Stimulated activated naive CD4-positive, alpha-beta T cell (primary cell): ENCODE results near the gene CENPU.
"Not testable (repeated sequence)": the region's sequence is repeated elsewhere in the genome, so short reads cannot be mapped to it uniquely, and the experiment has no call there.

Experiments
- DNase-seq, 6 experiments: peaks; one replicate each; lab custom pipeline; 2025; lab: John Stamatoyannopoulos, UW

The CENPU gene

GRCh38 chr4:184664445-184665210, 69.3 kb downstream of the CENPU start:
- DNase-seq = no peak

GRCh38 chr4:184662236-184662635, 71.7 kb downstream of the CENPU start:
- no peak for DNase-seq

GRCh38 chr4:184660978-184661377, 72.9 kb downstream of the CENPU start:
- DNase-seq = no peak

- not testable (repeated sequence) for DNase-seq
These were observed 76.1 kb downstream of the CENPU start for GRCh38 chr4:184657820-184658219.

GRCh38 chr4:184657144-184657543, 76.8 kb downstream of the CENPU start:
- DNase-seq = no peak

GRCh38 chr4:184655889-184656869, 77.7 kb downstream of the CENPU start:
- no peak for DNase-seq

- DNase-seq = no peak
These were observed 80.2 kb downstream of the CENPU start for GRCh38 chr4:184653650-184654049.

- not testable (repeated sequence) for DNase-seq
These were observed 81.2 kb downstream of the CENPU start for GRCh38 chr4:184652681-184653080.

GRCh38 chr4:184651899-184652298, 82.0 kb downstream of the CENPU start:
- DNase-seq = no peak

GRCh38 chr4:184649971-184650855, 83.7 kb downstream of the CENPU start:
- no peak for DNase-seq

- peak; percentile 91 to 96 (median 93) for DNase-seq
These were observed 84.6 kb downstream of the CENPU start, which contains the start of the genes CASP3 and PRIMPOL for GRCh38 chr4:184649026-184649970. CASP3 (minus strand) TSS chr4:184649447; CDS start chr4:184638453, 10,994 bp downstream. PRIMPOL (plus strand) TSS chr4:184649738; CDS start chr4:184657141, 7,403 bp downstream.

- DNase-seq = peak; percentile 3 to 62 (median 28)
These were observed 85.4 kb downstream of the CENPU start for GRCh38 chr4:184648313-184649025.

GRCh38 chr4:184648054-184648312, 85.9 kb downstream of the CENPU start:
- peak in 1 of 6 experiments; percentile 55 for DNase-seq

- DNase-seq = no peak
These were observed 86.4 kb downstream of the CENPU start for GRCh38 chr4:184647266-184648053.

GRCh38 chr4:184645904-184646610, 87.8 kb downstream of the CENPU start:
- DNase-seq = no peak

- DNase-seq = no peak
These were observed 89.2 kb downstream of the CENPU start for GRCh38 chr4:184644553-184645307.
